IMR-90 (cell line): Measurements from ENCODE around the gene OR5B3. TPM values are rescaled to one million over a fixed set of nuclear protein-coding genes. Genes with fewer than 3 reads are reported as not detected.

ENCODE experiments used
- ATAC-seq: fragments of 200-7000 bp; cut with Tn5 transposase; 2 replicates; pipeline ENCODE4 v1.9.1; 2020; ENCODE audit warnings: low read depth, mild to moderate bottlenecking, moderate library complexity
- BruUV-seq: library from RNA; stranded (reverse); fragments of 400-500 nt; replicated peaks from 2 replicates; lab custom pipeline; 2021; lab: Mats Ljungman, UMichigan
- CTCF ChIA-PET: fragments of 300-600 bp; formaldehyde crosslinking; extraction: SDS; loops from one replicate; lab custom pipeline; 2021; ENCODE audit warnings: antibody characterized with exemption; lab: Yijun Ruan, JAX
- POLR2A ChIA-PET: fragments of 300-600 bp; sonication (Branson Sonifier 250); formaldehyde crosslinking; loops from one replicate; lab custom pipeline; 2022; ENCODE audit warnings: antibody characterized with exemption; ENCODE audit not compliant: unreplicated experiment; lab: Charles Lee
- DNase-seq: peaks from one replicate; pipeline ENCODE4 v3.0.0; 2013
- H2AFZ ChIP-seq: replicated peaks from 2 replicates; pipeline ENCODE3; 2013; ENCODE audit warnings: low read length, mild to moderate bottlenecking; ENCODE audit not compliant: poor library complexity
- H2AK5ac ChIP-seq: 2 replicates; pipeline ENCODE4 v1.6.1; 2013; ENCODE audit warnings: low read depth, low read length, inconsistent platforms
- H2AK9ac ChIP-seq: replicated peaks from 2 replicates; pipeline ENCODE3; 2013; ENCODE audit warnings: mild to moderate bottlenecking, low read depth, low read length, moderate library complexity; ENCODE audit not compliant: poor library complexity
- H2BK120ac ChIP-seq: 2 replicates; pipeline ENCODE4 v1.6.1; 2013; ENCODE audit warnings: low read depth, low read length, inconsistent platforms
- H2BK15ac ChIP-seq: 3 replicates; pipeline ENCODE4 v1.6.1; 2013; ENCODE audit warnings: low read depth, low read length, inconsistent platforms
- H2BK20ac ChIP-seq: 2 replicates; pipeline ENCODE4 v1.6.1; 2013; ENCODE audit warnings: low read depth, mild to moderate bottlenecking, inconsistent platforms, low read length, moderate library complexity
- H2BK5ac ChIP-seq: 2 replicates; pipeline ENCODE4 v1.6.1; 2013; ENCODE audit warnings: mild to moderate bottlenecking, low read depth, low read length, inconsistent platforms; ENCODE audit not compliant: poor library complexity, severe bottlenecking
- H3K14ac ChIP-seq: replicated peaks from 2 replicates; pipeline ENCODE4 v1.6.1; 2013; ENCODE audit warnings: low read depth, low read length, inconsistent platforms
- H3K18ac ChIP-seq: 2 replicates; pipeline ENCODE4 v1.6.1; 2013; ENCODE audit warnings: low read depth, low read length, control low read depth
- H3K23ac ChIP-seq: 2 replicates; pipeline ENCODE4 v1.6.1; 2013; ENCODE audit warnings: low read depth, low read length, inconsistent platforms
- H3K27ac ChIP-seq: 2 replicates; pipeline ENCODE4 v1.5.1; 2013; ENCODE audit warnings: mild to moderate bottlenecking, control low read depth, low read length; ENCODE audit not compliant: insufficient read depth
- H3K27me3 ChIP-seq: 2 replicates; pipeline ENCODE4 v1.6.1; 2013; ENCODE audit warnings: low read length; ENCODE audit not compliant: control insufficient read depth, insufficient read depth
- H3K36me3 ChIP-seq: 2 replicates; pipeline ENCODE4 v1.6.1; 2013; ENCODE audit warnings: low read length, mixed read lengths; ENCODE audit not compliant: control insufficient read depth, insufficient read depth
- H3K4ac ChIP-seq: 2 replicates; pipeline ENCODE4 v1.6.1; 2013; ENCODE audit warnings: low read depth, low read length, inconsistent platforms
- H3K4me1 ChIP-seq: 2 replicates; pipeline ENCODE4 v1.6.1; 2013; ENCODE audit warnings: low read length, mixed read lengths; ENCODE audit not compliant: control insufficient read depth, insufficient read depth
- H3K4me2 ChIP-seq: 2 replicates; pipeline ENCODE4 v1.6.1; 2013; ENCODE audit warnings: low read depth, mild to moderate bottlenecking, control low read depth, low read length, moderate library complexity
- H3K4me3 ChIP-seq: 2 replicates; pipeline ENCODE4 v1.5.1; 2013; ENCODE audit warnings: low read depth, mild to moderate bottlenecking, control low read depth, low read length, moderate library complexity; ENCODE audit not compliant: insufficient read depth
- H3K56ac ChIP-seq: 2 replicates; pipeline ENCODE4 v1.6.1; 2013; ENCODE audit warnings: low read length, inconsistent platforms; ENCODE audit not compliant: insufficient read depth; ENCODE audit errors: extremely low read depth
- H3K79me1 ChIP-seq, 2 experiments: 2 replicates each; pipeline ENCODE4 v1.6.1; 2013; ENCODE audit warnings: low read length in 2 of 2, inconsistent platforms in 1 of 2, low read depth in 1 of 2
- H3K9ac ChIP-seq: 2 replicates; pipeline ENCODE4 v1.6.1; 2013; ENCODE audit warnings: low read depth, low read length, control low read depth
- H3K9me1 ChIP-seq: 2 replicates; pipeline ENCODE4 v1.6.1; 2013; ENCODE audit warnings: low read length, inconsistent platforms; ENCODE audit not compliant: insufficient read depth
- H3K9me3 ChIP-seq: 2 replicates; pipeline ENCODE4 v1.6.1; 2013; ENCODE audit warnings: low read length; ENCODE audit not compliant: control insufficient read depth, insufficient read depth
- H4K20me1 ChIP-seq: 2 replicates; pipeline ENCODE4 v1.6.1; 2013; ENCODE audit warnings: low read length, inconsistent platforms; ENCODE audit not compliant: insufficient read depth
- H4K5ac ChIP-seq: 2 replicates; pipeline ENCODE4 v1.6.1; 2013; ENCODE audit warnings: mild to moderate bottlenecking, low read depth, low read length, control low read depth
- H4K8ac ChIP-seq, 2 experiments: 2 replicates each; pipeline ENCODE4 v1.6.1; 2013; ENCODE audit warnings: low read depth in 2 of 2, low read length in 2 of 2, control low read depth in 1 of 2, inconsistent platforms in 1 of 2
- H4K91ac ChIP-seq: 2 replicates; pipeline ENCODE4 v1.6.1; 2013; ENCODE audit warnings: low read depth, low read length, inconsistent platforms; ENCODE audit not compliant: insufficient read depth
- CEBPB ChIP-seq: IDR thresholded peaks from 2 replicates; pipeline ENCODE4 v1.6.1; 2012; ENCODE audit warnings: low read depth, low read length, improper control_type of control experiment
- FOS ChIP-seq: fragments of 150-350 bp; IDR thresholded peaks from 2 replicates; pipeline ENCODE4 v1.6.1; 2016; ENCODE audit warnings: low read depth, low read length
- MAFK ChIP-seq: IDR thresholded peaks from 2 replicates; pipeline ENCODE4 v1.6.1; 2012; ENCODE audit warnings: low read depth, low read length, improper control_type of control experiment
- MAZ ChIP-seq: IDR thresholded peaks from 2 replicates; pipeline ENCODE4 v1.6.1; 2012; ENCODE audit warnings: low read depth, mild to moderate bottlenecking, low read length, improper control_type of control experiment, moderate library complexity, borderline replicate concordance
- NFE2L2 ChIP-seq: fragments of 150-350 bp; IDR thresholded peaks from 2 replicates; pipeline ENCODE4 v1.6.1; 2016; ENCODE audit warnings: low read depth, mild to moderate bottlenecking, low read length
- WGBS, 2 experiments: methylation state at CpG; one replicate each; pipeline versions ENCODE4 v1.1.5 to v1.1.7; 2013; ENCODE audit warnings: missing lambda C conversion rate in 2 of 2; ENCODE audit not compliant: insufficient read length in 1 of 2; ENCODE audit errors: extremely low coverage in 2 of 2; 5-methylcytosine and 5-hydroxymethylcytosine counted together
- dilution Hi-C: fragments of 300-500 bp; cut with HindIII; formaldehyde crosslinking; loops from one replicate; pipeline ENCODE4 v1.14.3; 2018; ENCODE audit warnings: low sequenced_read_pairs; ENCODE audit not compliant: unreplicated experiment
- in situ Hi-C: fragments of 300-500 bp; cut with MboI; formaldehyde crosslinking; loops from 3 replicates; pipeline ENCODE4 v1.14.3; 2019; ENCODE audit warnings: low sequenced_read_pairs, inconsistent platforms, mixed read lengths
- intact Hi-C: fragments of 100-400 bp; cut with micrococcal nuclease; formaldehyde crosslinking; loops from 2 replicates; pipeline ENCODE4 v1.10.0; 2022
- polyA plus RNA-seq, 3 experiments: library from polyadenylated mRNA; depleted of rRNA; stranded (reverse); fragments of >200 nt; gene quantifications; 2 replicates each; pipeline ENCODE4 v1.2.3, GENCODE V29; 2012; ENCODE audit warnings: low replicate concordance in 1 of 3
- total RNA-seq: library from RNA; depleted of rRNA; stranded (reverse); fragments of >200 nt; gene quantifications from 2 replicates; pipeline ENCODE4 v1.2.3, GENCODE V29; 2012

The OR5B3 gene
- total and polyA plus RNA-seq, 2 of the 4 experiments (the other 2 are of a cell fraction), result not detected

- Histone ChIP-seq H3K56ac (no peak overlapping the region), H2BK120ac (no peak overlapping the region), H3K4ac (no peak overlapping the region), H3K4me1 (no peaks in the 10 kb centered on the region), H2BK20ac (no peak overlapping the region), H3K14ac (no peak overlapping the region), H2BK15ac (no peak overlapping the region), H3K9me3 (no peaks in the 10 kb centered on the region), H3K9ac (no peak overlapping the region), H3K36me3 (no peaks in the 10 kb centered on the region), H3K4me3 (no peak overlapping the region), H2BK5ac (no peak overlapping the region), H2AK5ac (no peak overlapping the region), H3K9me1 (no peaks in the 10 kb centered on the region), H3K23ac (no peak overlapping the region), H3K27ac (no peak overlapping the region), H3K79me1 (no peaks in the 10 kb centered on the region), H2AK9ac (no peak overlapping the region), H4K8ac (no peak overlapping the region), H2AFZ (no peak overlapping the region), H3K18ac (no peak overlapping the region), H3K4me2 (no peak overlapping the region), H4K5ac (no peak overlapping the region), H3K27me3 (no peaks in the 10 kb centered on the region), H4K91ac (no peak overlapping the region), H4K20me1 (no peaks in the 10 kb centered on the region)
- ChIA-PET POLR2A (no interaction called here), CTCF (no interaction called here)
- intact Hi-C loops (no loop called here), dilution Hi-C loops (no loop called here), in situ Hi-C loops (no loop called here)
- DNase-seq (no peak), ATAC-seq (no peak)
- TF ChIP-seq NFE2L2, result 0 out of 2 replicates have a peak, but pooled peaks have one; percentile 26
- TF ChIP-seq FOS, result no peak
- TF ChIP-seq MAFK, result peak; percentile 58
- TF ChIP-seq MAZ, result no peak
- no peak for TF ChIP-seq CEBPB
- no TSS peak for BruUV-seq
- WGBS, 2 experiments, result no CpG with 5 or more reads among the region's 1 CpG
Observed at GRCh38 chr11:58429273-58429672, 22.6 kb upstream of the OR5B3 start.
